Limb (tissue), 2 donors: ENCODE results near the gene FARP2.
"Not testable (repeated sequence)": the region's sequence is repeated elsewhere in the genome, so short reads cannot be mapped to it uniquely, and the experiment has no call there.

ENCODE experiments used
- DNase-seq, 2 donors: peaks; one replicate each; pipeline ENCODE4 v3.0.0-alpha.2; 2016; ENCODE audit errors: extremely low spot score in 2 of 2

The FARP2 gene

DNA sequence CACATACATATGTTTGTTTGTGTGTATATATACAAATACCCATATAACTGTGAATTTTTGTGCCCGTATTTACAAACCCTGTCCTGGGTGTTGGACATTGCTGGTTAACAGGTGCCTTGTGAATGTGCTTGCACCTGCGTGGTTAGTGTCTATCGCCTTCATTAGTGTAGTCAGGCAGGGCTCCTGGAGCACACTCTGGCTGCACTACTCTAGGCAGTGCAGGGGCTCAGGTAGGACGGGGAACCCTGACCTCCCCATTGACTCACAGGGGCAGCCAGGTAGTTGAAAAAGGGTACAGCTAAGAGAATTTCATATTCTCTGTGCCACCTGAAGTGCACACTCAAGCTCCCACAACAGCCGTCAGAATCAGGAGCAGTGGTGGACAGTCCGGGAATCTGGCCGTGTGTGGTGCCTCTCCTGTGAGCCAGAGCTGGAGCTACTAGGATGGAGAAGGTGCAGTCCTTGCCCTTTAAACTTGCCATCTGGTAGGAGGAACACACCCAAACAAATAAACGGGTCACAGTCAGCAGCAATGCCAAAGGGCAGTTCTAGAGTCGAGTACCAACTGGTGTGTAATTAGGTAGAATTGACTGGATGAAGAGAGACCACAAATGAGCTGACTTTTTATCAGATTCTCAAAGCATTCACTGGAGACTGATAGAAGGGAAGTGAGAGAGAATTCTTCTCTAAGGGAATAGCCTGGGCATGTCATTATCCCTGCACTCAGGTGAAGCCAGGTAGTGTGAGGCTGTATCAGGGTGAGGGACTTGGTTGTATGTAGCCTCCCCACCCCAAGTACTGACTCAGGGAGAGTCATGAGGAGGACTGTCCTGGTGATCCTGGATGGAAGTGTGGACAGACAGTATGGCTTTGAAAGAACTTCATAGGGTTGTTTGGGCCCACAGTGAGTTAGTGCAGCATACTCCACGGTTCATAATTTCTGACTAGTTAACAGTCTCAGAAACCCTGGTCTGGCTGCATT, 44.1 kb downstream of the FARP2 start:
- DNase-seq, result no peak

DNA sequence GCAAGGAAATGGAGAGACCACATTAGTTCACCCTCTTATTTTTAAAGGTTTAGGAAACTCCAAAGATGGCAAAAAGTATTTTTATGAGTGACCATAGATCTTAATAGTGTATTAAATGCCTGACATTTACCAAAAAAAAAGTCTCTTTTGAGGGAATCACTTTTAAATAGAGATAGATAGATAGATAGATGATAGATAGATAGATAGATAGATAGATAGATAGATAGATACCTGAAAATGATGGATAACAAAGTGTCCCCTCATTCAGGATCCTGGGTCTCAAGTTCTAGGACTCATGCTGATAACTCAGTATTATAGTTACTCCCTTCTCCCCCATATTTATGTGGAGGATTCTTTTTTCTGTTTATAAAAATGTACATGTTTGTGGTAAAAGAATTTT, 52.8 kb downstream of the FARP2 start:
- no peak for DNase-seq

DNA sequence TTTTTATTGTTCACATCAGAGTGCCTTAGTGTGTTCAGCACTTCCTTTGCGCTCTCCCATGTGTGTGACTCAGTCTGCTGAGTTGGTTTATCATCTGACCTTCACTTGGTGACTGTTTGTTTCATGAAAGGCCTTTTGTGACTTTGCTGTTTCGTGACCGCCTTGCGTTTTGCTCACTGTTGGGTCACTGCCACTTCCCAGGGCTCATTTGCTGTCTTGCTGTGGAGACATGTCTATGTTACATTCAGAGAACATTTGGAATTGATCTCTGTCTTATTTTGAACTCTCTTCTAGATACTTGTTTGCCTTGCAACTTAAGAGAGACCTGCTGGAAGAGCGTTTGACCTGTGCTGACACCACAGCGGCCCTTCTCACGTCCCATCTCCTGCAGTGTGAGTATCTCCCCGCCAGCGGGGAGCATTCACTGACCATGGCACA, 54.7 kb downstream of the FARP2 start:
- DNase-seq, result no peak

DNA sequence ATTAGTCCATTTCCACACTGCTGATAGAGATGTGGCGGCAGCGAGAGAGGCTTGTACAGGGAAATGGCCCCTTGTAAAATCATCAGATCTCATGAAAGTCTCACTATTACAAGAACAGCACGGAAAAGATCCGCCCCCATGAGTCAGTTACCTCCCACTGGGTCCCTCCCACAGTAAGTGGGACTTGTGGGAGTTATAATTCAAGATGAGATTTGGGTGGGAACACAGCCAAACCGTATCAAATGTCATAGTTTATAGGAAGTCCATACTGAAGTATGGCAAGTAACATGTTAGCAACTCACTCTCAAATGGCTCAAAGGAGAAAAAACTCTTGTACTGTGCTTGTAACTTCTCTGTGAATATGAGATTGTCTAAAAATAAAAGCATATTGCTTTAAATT, 56.1 kb downstream of the FARP2 start:
- DNase-seq, result peak in 1 of 2 donors; percentile 45

DNA sequence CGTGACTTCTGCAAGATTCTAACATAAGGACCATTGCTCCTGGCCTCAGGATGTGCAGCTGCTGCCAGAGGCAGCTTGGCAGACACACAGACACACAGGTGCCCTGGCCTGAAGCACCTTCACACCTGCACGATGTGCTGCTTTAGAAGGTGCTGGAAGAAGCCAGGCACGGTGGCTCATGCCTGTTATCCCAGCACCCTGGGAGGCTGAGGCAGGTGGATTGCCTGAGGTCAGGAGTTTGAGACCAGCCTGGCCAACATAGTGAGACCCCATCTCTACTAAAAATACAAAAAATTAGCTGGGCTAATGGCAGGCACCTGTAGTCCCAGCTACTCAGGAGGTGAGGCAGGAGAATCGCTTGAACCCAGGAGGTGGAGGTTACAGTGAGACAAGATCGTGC, 57.4 kb downstream of the FARP2 start:
- DNase-seq, result not testable (repeated sequence)

DNA sequence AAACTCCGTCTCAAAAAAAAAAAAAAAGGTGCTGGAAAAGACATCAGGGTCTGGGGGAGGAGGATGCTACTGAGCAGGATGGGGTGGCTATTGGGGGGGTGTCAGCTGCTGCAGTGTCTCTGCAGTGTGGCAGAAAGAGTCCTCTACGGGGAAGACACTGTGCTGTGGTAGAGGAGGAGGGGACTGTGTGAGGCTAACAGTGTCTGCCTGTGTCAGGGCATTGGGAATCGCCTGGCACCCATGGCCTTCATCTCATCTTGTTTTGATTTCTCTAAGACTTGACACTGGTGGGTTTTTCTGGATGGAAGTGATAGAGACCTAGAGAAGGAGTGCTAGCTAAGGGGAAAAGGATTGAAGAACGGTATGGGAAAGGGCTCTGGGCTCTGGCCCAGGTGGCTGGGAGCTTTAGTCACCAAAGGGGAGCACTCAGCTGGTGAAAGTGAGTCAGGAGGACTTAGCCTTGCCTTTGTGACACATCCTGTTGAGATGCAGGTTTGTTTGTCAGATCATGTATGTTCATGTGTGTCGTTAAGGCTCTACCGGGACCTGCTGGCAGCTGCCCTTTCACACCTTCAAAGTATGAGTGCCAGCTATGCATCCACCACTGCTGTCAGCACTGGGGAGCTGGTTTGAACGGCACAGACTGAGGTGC, 58.0 kb downstream of the FARP2 start:
- DNase-seq, result no peak

DNA sequence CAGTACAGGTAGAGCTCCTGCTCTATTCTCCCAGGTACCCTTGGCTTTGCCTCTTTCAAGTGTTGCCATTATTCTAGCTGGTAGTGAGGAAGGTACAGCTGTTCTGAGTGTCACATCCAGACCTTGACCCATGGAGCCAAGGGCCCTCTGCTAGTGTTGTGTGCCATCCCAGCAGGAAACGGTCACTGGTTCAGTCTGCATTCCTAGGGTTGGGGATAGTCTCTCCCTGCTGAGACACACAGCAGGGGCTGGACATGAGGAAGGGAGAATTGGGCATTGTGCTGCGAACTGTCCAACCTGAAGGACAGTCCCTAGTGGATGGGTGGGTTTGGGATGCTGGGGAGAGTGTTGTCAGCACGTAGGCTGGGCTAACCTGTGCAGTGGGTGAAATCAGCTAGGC, 59.1 kb downstream of the FARP2 start:
- no peak for DNase-seq

DNA sequence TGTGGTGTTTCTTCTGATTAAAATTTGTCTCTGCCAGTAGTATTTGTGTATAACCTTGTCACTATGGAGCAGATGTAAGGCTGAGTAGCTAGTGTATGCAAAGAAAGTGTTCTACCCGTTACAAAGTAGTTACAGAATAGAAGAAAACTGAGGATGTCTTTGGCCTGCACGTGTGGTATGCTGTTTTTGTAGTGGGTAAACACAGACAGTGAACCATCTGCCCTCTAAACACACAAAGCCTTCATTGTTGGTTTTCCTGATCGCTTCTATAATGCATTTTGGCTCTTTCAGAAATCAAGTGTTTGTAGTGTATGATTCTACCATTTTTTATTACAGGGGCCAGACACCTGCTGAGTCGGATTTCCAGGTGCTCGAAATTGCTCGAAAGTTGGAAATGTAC, 61.5 kb downstream of the FARP2 start:
- DNase-seq, result no peak

DNA sequence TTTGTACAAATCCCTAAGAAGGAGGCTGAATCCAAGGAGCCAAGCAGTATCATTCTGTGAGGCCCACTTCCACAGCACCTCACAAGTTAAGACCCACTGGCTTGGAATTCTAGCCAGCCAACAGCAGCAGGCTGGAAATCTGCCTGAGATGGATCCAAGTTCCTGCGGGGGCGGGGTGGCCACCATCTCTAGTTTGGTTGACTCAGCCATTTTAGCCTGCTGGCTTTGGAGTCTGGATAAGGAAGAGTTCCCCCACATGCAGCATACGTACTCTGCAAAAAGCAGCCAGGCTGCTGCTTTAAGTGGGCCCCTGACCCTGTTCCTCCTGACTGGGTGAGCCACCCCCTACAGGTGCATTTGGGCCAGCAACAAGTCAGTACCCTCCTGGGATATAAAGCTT, 65.2 kb downstream of the FARP2 start:
- DNase-seq, result no peak

DNA sequence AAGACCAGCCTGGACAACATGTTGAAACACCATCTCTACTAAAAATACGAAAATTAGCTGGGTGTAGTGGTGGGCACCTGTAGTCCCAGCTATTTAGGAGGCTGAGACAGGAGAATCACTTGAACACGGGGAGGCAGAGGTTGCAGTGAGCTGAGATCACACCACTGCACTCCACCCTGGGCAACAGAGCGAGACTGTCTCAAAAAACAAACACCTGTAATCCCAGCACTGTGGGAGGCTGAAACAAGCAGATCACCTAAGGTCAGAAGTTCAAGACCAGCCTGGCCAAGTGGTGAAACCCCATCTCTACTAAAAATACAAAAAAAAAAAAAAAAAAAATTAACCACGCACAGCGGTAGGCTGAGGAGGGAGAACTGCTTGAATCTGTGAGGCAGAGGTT, 65.9 kb downstream of the FARP2 start:
- not testable (repeated sequence) for DNase-seq

DNA sequence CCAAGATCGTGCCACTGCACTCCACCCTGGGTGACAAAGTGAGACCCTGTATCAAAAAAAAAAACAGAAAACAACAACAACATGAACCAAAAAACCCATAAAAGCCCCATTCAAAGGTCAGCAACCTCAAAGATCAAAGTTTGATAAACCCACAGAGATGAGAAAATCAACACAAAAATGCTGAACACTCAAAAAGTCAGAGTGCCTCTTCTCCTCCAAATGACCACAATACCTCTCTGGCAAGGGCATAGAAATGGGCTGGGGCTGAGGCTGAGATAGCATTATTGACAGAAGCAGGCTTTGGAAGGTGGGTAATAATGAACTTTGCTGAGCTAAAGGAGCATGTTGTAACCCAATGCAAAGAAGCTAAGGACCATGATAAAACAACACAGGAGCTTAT, 66.3 kb downstream of the FARP2 start:
- no peak for DNase-seq

DNA sequence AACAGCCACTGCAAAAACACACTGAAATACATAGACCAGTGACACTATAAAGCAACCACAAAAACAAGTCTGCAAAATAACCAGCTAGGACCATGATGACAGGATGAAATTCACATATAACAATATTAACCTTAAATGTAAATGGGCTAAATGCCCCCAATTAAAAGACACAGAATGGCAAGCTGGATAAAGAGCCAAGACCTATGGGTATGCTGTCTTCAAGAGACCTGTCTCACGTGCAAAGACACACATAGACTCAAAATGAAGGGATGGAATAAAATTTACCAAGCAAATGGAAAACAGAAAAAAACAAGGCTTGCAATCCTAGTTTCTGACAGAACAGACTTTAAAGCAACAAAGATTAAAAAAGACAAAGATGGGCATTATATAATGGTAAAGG, 67.4 kb downstream of the FARP2 start:
- not testable (repeated sequence) for DNase-seq

DNA sequence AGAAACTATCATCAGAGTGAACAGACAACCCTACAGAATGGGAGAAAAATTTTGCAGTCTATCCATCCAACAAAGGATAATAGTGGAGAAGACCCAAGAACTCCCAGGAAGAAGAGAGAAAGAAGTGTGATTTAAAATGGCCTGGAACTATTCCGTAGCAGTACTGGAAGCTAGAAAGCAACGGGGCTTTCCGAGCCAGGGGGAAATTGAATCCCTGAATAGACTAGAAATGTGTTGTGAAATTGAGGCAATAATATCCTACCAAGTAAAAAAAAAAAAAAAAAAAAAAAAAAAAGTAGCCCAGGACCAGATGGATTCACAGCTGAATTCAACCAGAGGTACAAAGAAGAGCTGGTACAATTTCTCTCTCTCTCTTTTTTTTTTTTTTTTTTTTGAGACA, 69.3 kb downstream of the FARP2 start:
- no peak for DNase-seq

DNA sequence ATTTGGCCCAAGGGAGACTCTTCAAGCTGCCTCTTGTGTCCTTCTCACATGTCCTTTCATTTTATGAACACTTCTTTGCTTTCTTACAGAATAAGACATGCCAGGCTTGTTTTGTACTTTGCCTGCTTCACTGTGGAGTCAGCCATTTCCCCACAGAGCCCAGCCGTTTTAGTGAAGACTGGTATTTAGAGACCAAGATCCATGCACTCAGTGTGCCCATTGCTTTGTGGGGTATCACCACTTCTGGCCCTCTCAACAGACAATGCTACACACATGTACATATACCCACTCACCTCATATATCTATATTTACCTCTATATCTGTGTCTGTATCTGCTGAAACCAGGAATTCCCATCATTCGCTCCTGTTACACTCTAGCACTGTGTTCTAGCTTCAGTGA, 74.1 kb downstream of the FARP2 start:
- no peak for DNase-seq

DNA sequence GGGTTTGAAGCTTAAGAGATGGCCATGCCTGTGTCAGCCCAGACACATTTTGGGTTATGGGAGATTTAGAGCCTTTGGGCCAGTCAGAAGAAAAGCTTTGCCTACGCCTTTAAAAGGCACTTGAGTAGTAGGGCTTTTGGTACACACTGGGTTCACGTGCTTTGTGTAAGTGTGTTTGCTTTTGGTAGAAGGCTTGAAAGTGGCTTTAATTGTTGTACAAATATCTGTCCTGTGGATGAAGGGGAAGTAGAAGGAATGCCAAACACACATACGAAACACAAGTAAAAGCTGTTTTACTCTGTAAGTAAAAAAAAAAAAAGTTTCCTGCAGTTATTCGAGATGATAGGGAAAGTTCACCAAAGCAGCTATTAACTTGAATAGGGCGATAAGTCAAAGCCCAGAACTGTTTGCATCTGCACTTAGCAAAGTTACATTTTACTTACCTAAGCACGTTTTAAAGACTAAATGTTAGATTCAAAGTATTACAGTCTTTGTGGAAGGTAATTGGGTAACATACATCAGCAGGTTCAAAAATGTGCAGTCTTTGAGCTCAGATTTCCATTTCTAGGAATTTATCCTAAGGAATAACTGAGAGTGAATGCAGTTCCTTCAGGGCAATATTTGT, 76.9 kb downstream of the FARP2 start:
- DNase-seq, result no peak

DNA sequence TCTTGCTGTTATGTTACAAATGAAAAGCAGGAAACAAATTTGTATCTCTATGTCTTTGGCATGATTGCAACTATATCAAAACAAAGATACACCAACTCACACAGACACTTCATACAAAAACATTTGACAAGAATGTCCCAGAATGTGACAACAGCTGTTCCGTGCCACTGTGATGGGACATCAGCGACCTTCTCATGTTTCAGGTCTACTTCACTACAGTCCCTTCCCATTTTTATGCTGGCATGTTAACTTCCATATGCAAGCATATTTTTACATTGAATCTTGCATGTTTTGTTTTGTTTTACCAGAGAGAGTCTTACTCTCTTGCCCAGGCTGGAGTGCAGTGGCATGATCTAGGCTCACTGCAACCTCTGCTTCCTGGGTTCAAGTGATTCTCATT, 81.1 kb downstream of the FARP2 start:
- DNase-seq, result no peak

DNA sequence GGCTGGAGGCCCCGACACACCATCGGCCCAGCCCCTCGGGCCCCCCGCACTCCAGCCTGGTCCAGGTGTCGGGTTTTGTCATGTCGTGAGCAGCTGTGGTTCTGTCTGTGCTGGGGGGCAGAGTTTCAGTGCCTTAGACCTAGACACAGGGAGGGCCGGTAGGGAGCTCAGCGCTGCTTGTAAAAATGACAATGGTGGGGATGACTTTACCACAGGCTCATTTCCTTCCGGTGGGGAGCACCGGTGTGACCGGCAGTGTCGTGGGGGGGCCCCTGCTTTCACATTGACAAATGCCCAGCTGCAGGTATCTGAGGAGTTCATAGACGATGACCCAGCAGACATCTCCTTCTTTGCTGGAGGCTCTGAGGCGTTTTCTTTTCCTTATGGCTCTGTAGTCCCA, 85.4 kb downstream of the FARP2 start:
- DNase-seq, result no peak

DNA sequence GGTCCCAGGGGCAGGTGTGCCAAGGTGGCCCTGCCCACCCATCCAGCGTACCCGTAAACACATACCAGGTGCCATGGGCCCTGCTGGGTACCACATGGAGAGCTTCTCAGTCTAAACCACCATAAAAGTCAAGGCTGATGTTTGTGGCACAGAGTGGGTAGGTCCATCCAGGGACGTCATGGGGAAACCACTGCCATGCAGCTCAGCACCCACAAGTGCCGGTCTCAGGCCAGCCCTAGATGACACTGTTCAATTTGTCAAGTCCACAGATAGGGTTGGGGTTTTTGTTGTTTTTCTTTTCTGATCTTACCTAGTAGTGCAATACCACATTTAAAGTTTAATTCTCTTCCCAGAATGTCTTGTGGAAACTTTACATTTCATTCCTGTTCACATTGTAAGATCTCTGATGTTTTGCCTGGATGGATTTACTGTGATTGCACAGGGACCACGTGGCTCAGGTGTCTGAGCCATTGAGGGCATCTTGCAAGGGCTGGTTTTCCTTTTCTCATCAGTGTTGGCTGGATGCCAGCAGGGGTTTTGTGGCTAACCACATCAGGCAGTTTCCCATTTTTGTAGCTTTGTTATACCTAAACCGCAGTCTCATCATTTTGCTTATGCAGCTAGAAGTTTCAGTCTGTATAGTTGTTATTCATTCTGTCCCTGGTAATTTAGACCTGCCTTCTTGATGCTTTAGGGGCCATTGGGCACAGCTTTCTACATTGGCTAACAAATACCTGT, 87.6 kb downstream of the FARP2 start:
- DNase-seq, result no peak

DNA sequence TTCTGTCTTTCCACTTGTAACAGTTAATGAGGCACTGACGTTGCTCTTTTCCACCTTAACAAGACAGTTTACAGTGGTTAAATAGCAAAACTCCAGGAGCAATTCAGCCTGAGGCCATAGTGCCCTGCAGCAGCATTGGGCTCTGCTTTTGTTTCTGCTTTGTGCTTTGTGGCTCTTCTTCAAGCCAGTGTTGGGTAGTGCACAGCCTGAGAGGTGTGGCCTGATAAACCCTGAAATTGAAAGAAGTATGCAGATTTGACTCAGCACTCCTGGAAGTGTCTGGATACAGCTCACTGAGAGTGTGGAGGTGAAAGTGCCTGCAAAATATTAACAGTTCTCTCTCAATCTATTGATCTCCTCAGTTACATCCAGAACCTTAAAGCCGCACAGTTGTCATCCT, 89.3 kb downstream of the FARP2 start:
- DNase-seq, result no peak

DNA sequence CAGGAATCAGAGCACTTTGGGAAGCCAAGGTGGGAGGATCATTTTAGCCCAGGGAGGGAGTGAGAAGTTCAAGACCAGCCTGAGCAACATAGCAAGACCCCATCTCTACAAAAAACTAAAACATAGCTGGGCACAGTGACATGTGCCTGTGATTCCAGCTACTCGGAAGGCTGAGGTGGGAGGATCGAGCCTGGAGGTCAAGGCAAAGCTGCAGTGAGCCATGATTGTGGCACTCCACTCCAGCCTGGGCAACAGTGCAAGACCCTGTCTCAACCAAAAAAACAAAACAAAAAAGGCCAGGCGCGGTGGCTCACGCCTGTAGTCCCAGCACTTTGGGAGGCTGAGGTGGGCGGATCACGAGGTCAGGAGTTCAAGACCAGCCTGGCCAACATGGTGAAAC, 94.0 kb downstream of the FARP2 start:
- not testable (repeated sequence) for DNase-seq

DNA sequence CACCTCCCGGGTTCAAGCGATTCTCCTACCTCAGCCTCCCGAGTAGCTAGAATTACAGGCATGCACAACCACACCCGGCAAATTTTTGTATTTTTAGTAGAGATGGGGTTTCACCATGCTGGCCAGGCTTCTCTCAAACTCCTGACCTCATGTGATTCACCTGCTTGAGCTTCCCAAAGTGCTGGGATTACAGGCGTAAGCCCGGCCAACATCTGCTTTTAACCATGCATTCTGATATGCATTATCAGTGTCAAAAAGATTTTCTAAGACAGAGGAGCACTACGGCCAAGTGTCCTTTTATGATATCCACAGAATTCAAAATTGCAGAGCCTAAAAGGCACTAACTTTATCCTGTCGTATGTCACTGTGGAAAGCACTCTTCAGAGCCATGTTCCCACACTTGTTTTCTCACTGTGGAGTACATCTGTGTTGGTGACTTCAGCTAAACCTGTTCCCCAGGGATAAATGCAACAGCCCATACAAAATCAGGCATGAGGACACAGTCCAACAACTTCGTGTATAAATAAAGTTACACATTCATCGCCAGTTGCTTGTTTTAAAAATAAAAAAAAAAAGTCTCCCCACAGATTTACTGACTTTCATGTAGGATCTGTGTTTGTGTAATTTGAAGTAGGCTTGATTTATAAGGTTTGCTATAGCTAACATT, 95.9 kb downstream of the FARP2 start:
- peak in 1 of 2 donors; percentile 20 for DNase-seq
